Measurements from ENCODE around the gene OR13H1.

- no peak for TF ChIP-seq CTCF (IDR thresholded peaks at IDR 0.05; ENCODE audit: insufficient read depth, low read length, poor library complexity, severe bottlenecking)
- TF ChIP-seq EZH2phosphoT487 (conservative IDR thresholded peaks at IDR 0.05; ENCODE audit: low read length): no peak
Observed at GRCh38 chrX:131564553-131565229, 20.8 kb downstream of the OR13H1 start.
